ENCODE data around the gene SFMBT1. TPM values are rescaled to one million over a fixed set of nuclear protein-coding genes. Genes with fewer than 3 reads are reported as not detected.

SFMBT1 gene
- total and polyA plus RNA-seq, 2 experiments from 2014 or later: 5.3 to 24.0 TPM

- ATAC-seq (no peak), DNase-seq (ENCODE audit: low spot score) (no peak)
- H3K4me1 ChIP-seq (ENCODE audit: insufficient read depth): peaks cover 42% of the 10 kb centered on the region
- H3K27ac ChIP-seq (ENCODE audit: low read depth): no peak overlapping the region
- TF ChIP-seq NANOG (IDR thresholded peaks at IDR 0.05; ENCODE audit: borderline replicate concordance): no peak
- TF ChIP-seq EZH2phosphoT487 (IDR thresholded peaks at IDR 0.05; ENCODE audit: unreplicated experiment): no peak
- TF ChIP-seq POLR2AphosphoS5 (IDR thresholded peaks at IDR 0.05; ENCODE audit: low read depth): no peak
- no peak for TF ChIP-seq ETS1 (IDR thresholded peaks at IDR 0.05)
- no peak for TF ChIP-seq ZNF331 (CRISPR knock-in tag; IDR thresholded peaks at IDR 0.05; ENCODE audit: low read depth)
- TF ChIP-seq JUNB (IDR thresholded peaks at IDR 0.05; ENCODE audit: unreplicated experiment): no peak
- no peak for TF ChIP-seq EZH2 (IDR thresholded peaks at IDR 0.05; ENCODE audit: low read depth, unreplicated experiment)
- TF ChIP-seq CTCF (conservative IDR thresholded peaks at IDR 0.05; ENCODE audit: low read depth in 2 of 2): no peak
- TF ChIP-seq ZNF114 (CRISPR knock-in tag; IDR thresholded peaks at IDR 0.05): no peak
- no peak for TF ChIP-seq CREB1 (CRISPR knock-in tag; IDR thresholded peaks at IDR 0.05; ENCODE audit: low read depth)
- TF ChIP-seq ZNF462 (CRISPR knock-in tag; IDR thresholded peaks at IDR 0.05): no peak
- TF ChIP-seq STAT1 (IDR thresholded peaks at IDR 0.05; ENCODE audit: unreplicated experiment): no peak
- H4K20me1 ChIP-seq (replicated peaks; ENCODE audit: insufficient read depth): no peaks in the 10 kb centered on the region
- no peaks in the 10 kb centered on the region for H3K9me3 Mint-ChIP-seq
- no peak overlapping the region for H3K4me3 Mint-ChIP-seq
- no peaks in the 10 kb centered on the region for H3K27me3 Mint-ChIP-seq (ENCODE audit: insufficient read depth, low read depth, poor library complexity)
- no peak overlapping the region for H3K4me2 ChIP-seq
- peaks cover 46% of the 10 kb centered on the region for H3K79me2 ChIP-seq (replicated peaks; ENCODE audit: insufficient read depth)
- H2AFZ ChIP-seq: no peak overlapping the region
- no peaks in the 10 kb centered on the region for H3K36me3 ChIP-seq (ENCODE audit: insufficient read depth)
- no peak overlapping the region for H3K27ac Mint-ChIP-seq
- no peaks in the 10 kb centered on the region for H3F3A ChIP-seq (replicated peaks; ENCODE audit: low read depth)
- no peaks in the 10 kb centered on the region for H3K36me3 Mint-ChIP-seq (ENCODE audit: low read depth)
- no peaks in the 10 kb centered on the region for H3K27me3 ChIP-seq (ENCODE audit: insufficient read depth)
- H3K4me3 ChIP-seq: no peak overlapping the region
- H3K9me2 ChIP-seq (ENCODE audit: insufficient read depth): 0 out of 2 replicates have a peak, but pooled peaks cover 6% of the 10 kb centered on the region
- H3K4me1 Mint-ChIP-seq: peaks cover 48% of the 10 kb centered on the region
Measured at GRCh38 chr3:53032609-53033008, 13.3 kb downstream of the SFMBT1 start.

Data from GM23338 (cell line).